HEK293 (cell line): ENCODE results near the gene SETD3.

Experiments used
- CTCF ChIA-PET: fragments of 350-600 bp; formaldehyde crosslinking; extraction: SDS; loops from one replicate; lab custom pipeline; 2021; ENCODE audit warnings: antibody characterized with exemption; lab: Yijun Ruan, JAX
- POLR2A ChIA-PET: fragments of 300-600 bp; formaldehyde crosslinking; extraction: SDS; loops from one replicate; lab custom pipeline; 2020; ENCODE audit warnings: antibody characterized with exemption, inconsistent platforms; lab: Yijun Ruan, JAX
- H3K27ac ChIP-seq: fragments of 200-500 bp; sonication (Bioruptor generic); 2 replicates; pipeline ENCODE4 v1.5.1; 2014; ENCODE audit warnings: low read depth, low read length, control low read depth, inconsistent platforms; ENCODE audit errors: extremely low read depth
- H3K36me3 ChIP-seq, 2 experiments: fragments of 200-500 bp in 1 of 2; sonication (Bioruptor generic) in 1 of 2; 1 replicate in 1 of 2; 2 replicates in 1 of 2; pipeline ENCODE4 v1.5.1; 2014 to 2017; ENCODE audit warnings: inconsistent platforms in 2 of 2, low read length in 2 of 2; ENCODE audit not compliant: control insufficient read depth in 2 of 2, insufficient read depth in 1 of 2
- H3K4me1 ChIP-seq: fragments of 200-500 bp; sonication (Bioruptor generic); 2 replicates; pipeline ENCODE4 v1.5.1; 2014; ENCODE audit warnings: mild to moderate bottlenecking, low read length, inconsistent platforms; ENCODE audit not compliant: control insufficient read depth, insufficient read depth
- H3K4me3 ChIP-seq: 2 replicates; pipeline ENCODE4 v1.5.1; 2011; ENCODE audit warnings: low read depth, mild to moderate bottlenecking, control low read depth, low read length, moderate library complexity
- H3K9me3 ChIP-seq: fragments of 200-500 bp; sonication (Bioruptor generic); 2 replicates; pipeline ENCODE4 v1.5.1; 2014; ENCODE audit warnings: low read depth, low read length, inconsistent platforms; ENCODE audit not compliant: control insufficient read depth, insufficient read depth
- CTCF ChIP-seq: fragments of 450-650 bp; formaldehyde crosslinking; IDR thresholded peaks from 2 replicates; pipeline ENCODE4 v1.5.1; 2016; ENCODE audit warnings: missing biosample characterization, missing genetic modification characterization
- EGR2 ChIP-seq: fragments of 450-650 bp; formaldehyde crosslinking; IDR thresholded peaks from 2 replicates; pipeline ENCODE4 v1.5.1; 2016; ENCODE audit warnings: low read depth, missing biosample characterization, missing genetic modification characterization
- FEZF1 ChIP-seq: fragments of 450-650 bp; formaldehyde crosslinking; IDR thresholded peaks from 2 replicates; pipeline ENCODE4 v1.5.1; 2016; ENCODE audit warnings: missing biosample characterization, missing genetic modification characterization
- GFI1B ChIP-seq: fragments of 450-650 bp; formaldehyde crosslinking; IDR thresholded peaks from 2 replicates; pipeline ENCODE4 v1.5.1; 2016; ENCODE audit warnings: missing biosample characterization, missing genetic modification characterization
- GLI2 ChIP-seq: fragments of 450-650 bp; formaldehyde crosslinking; IDR thresholded peaks from 2 replicates; pipeline ENCODE4; 2017; ENCODE audit warnings: missing biosample characterization, missing genetic modification characterization, low read depth, borderline replicate concordance
- HOXA7 ChIP-seq: sonication (generic); formaldehyde crosslinking; IDR thresholded peaks from 2 replicates; pipeline ENCODE4 v1.8.1; 2022; ENCODE audit warnings: missing genetic modification reagents, borderline replicate concordance
- IKZF3 ChIP-seq: fragments of 450-650 bp; IDR thresholded peaks from 2 replicates; pipeline ENCODE4 v1.5.0; 2018; ENCODE audit warnings: missing biosample characterization, mild to moderate bottlenecking, missing genetic modification characterization, moderate library complexity
- KLF1 ChIP-seq: fragments of 450-650 bp; formaldehyde crosslinking; IDR thresholded peaks from 2 replicates; pipeline ENCODE4 v1.5.1; 2016; ENCODE audit warnings: missing biosample characterization, missing genetic modification characterization
- KLF17 ChIP-seq: fragments of 450-650 bp; formaldehyde crosslinking; IDR thresholded peaks from 2 replicates; pipeline ENCODE4 v1.5.1; 2016; ENCODE audit warnings: missing biosample characterization, missing genetic modification characterization
- KLF8 ChIP-seq: fragments of 450-650 bp; formaldehyde crosslinking; IDR thresholded peaks from 2 replicates; pipeline ENCODE4 v1.5.1; 2016; ENCODE audit warnings: missing biosample characterization, missing genetic modification characterization
- OSR2 ChIP-seq: fragments of 450-650 bp; formaldehyde crosslinking; IDR thresholded peaks from 2 replicates; pipeline ENCODE4 v1.5.1; 2016; ENCODE audit warnings: missing biosample characterization, missing genetic modification characterization
- ZBTB17 ChIP-seq: fragments of 450-650 bp; formaldehyde crosslinking; IDR thresholded peaks from 2 replicates; pipeline ENCODE4 v1.5.1; 2016; ENCODE audit warnings: missing biosample characterization, missing genetic modification characterization
- ZEB2 ChIP-seq: fragments of 450-650 bp; formaldehyde crosslinking; IDR thresholded peaks from 2 replicates; pipeline ENCODE4 v1.5.1; 2016; ENCODE audit warnings: missing biosample characterization, missing genetic modification characterization
- ZFHX2 ChIP-seq: fragments of 450-650 bp; formaldehyde crosslinking; conservative IDR thresholded peaks from 2 replicates; pipeline ENCODE4 v1.5.1; 2016; ENCODE audit warnings: missing biosample characterization, missing genetic modification characterization
- ZNF112 ChIP-seq: fragments of 450-650 bp; formaldehyde crosslinking; IDR thresholded peaks from 2 replicates; pipeline ENCODE4 v1.5.0; 2017; ENCODE audit warnings: missing biosample characterization, missing genetic modification characterization
- ZNF132 ChIP-seq: fragments of 450-650 bp; formaldehyde crosslinking; IDR thresholded peaks from 2 replicates; pipeline ENCODE4 v1.5.1; 2017; ENCODE audit warnings: missing biosample characterization, missing genetic modification characterization, borderline replicate concordance
- ZNF140 ChIP-seq: fragments of 450-650 bp; formaldehyde crosslinking; IDR thresholded peaks from 2 replicates; pipeline ENCODE4 v1.5.1; 2016; ENCODE audit warnings: missing biosample characterization, missing genetic modification characterization
- ZNF18 ChIP-seq: fragments of 450-650 bp; formaldehyde crosslinking; IDR thresholded peaks from 2 replicates; pipeline ENCODE4 v1.5.1; 2016; ENCODE audit warnings: missing biosample characterization, missing genetic modification characterization
- ZNF23 ChIP-seq: fragments of 450-650 bp; formaldehyde crosslinking; IDR thresholded peaks from 2 replicates; pipeline ENCODE4 v1.5.1; 2016; ENCODE audit warnings: missing biosample characterization, missing genetic modification characterization, borderline replicate concordance
- ZNF239 ChIP-seq: fragments of 450-650 bp; formaldehyde crosslinking; IDR thresholded peaks from 2 replicates; pipeline ENCODE4 v1.5.1; 2016; ENCODE audit warnings: missing biosample characterization, missing genetic modification characterization
- ZNF571 ChIP-seq: fragments of 450-650 bp; formaldehyde crosslinking; IDR thresholded peaks from 2 replicates; pipeline ENCODE4 v1.5.0; 2017; ENCODE audit warnings: missing biosample characterization, missing genetic modification characterization
- ZSCAN23 ChIP-seq: fragments of 450-650 bp; formaldehyde crosslinking; IDR thresholded peaks from 2 replicates; pipeline ENCODE4 v1.5.1; 2016; ENCODE audit warnings: missing biosample characterization, missing genetic modification characterization
- TF ChIP-seq, protein P1 (sequence below): fragments of 450-650 bp; formaldehyde crosslinking; IDR thresholded peaks from 2 replicates; pipeline ENCODE4 v1.5.1; 2017; ENCODE audit warnings: missing biosample characterization, mild to moderate bottlenecking, missing genetic modification characterization, moderate library complexity
- TF ChIP-seq, protein P2 (sequence below): fragments of 450-650 bp; formaldehyde crosslinking; optimal IDR thresholded peaks from 2 replicates; pipeline ENCODE3; 2016; ENCODE audit warnings: missing biosample characterization, mild to moderate bottlenecking, missing genetic modification characterization
- TF ChIP-seq, protein P3 (sequence below): fragments of 450-650 bp; formaldehyde crosslinking; conservative IDR thresholded peaks from 2 replicates; pipeline ENCODE4 v1.5.1; 2016; ENCODE audit warnings: low read depth, missing biosample characterization, missing genetic modification characterization
- TF ChIP-seq, protein P4 (sequence below): sonication (generic); formaldehyde crosslinking; IDR thresholded peaks from 2 replicates; pipeline ENCODE4 v1.8.1; 2022; ENCODE audit warnings: mild to moderate bottlenecking, moderate library complexity, missing genetic modification reagents

The SETD3 gene

GRCh38 chr14:99522457-99522891 lies 41.8 kb upstream of the SETD3 start:
- no peak overlapping the region for H3K4me3 ChIP-seq
- H3K36me3 ChIP-seq: peaks cover 0 to 5% of the 10 kb centered on the region in 2 experiments; a peak in 1 of 3 replicates
- H3K27ac ChIP-seq: no peak overlapping the region; the same call in 1 of the 2 replicates
- ChIA-PET POLR2A (no interaction called here), CTCF (interaction anchor here (0.6 to 1.2 kb wide), 4 partner anchors 14 to 363 kb away, joined by 3 to 9 read pairs (median 4); no protein-coding TSS in a partner anchor)
- no peaks in the 10 kb centered on the region for H3K9me3 ChIP-seq
- H3K4me1 ChIP-seq: peaks cover 25% of the 10 kb centered on the region
- TF ChIP-seq, protein P1, sequence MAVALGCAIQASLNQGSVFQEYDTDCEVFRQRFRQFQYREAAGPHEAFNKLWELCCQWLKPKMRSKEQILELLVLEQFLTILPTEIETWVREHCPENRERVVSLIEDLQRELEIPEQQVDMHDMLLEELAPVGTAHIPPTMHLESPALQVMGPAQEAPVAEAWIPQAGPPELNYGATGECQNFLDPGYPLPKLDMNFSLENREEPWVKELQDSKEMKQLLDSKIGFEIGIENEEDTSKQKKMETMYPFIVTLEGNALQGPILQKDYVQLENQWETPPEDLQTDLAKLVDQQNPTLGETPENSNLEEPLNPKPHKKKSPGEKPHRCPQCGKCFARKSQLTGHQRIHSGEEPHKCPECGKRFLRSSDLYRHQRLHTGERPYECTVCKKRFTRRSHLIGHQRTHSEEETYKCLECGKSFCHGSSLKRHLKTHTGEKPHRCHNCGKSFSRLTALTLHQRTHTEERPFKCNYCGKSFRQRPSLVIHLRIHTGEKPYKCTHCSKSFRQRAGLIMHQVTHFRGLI: no peak
- TF ChIP-seq GLI2 (tag by site-specific recombination) (no peak), ZFHX2 (tag by site-specific recombination) (peak; percentile 94), ZNF132 (tag by site-specific recombination) (no peak), ZNF571 (tag by site-specific recombination) (no peak), KLF8 (tag by site-specific recombination) (no peak), ZNF18 (tag by site-specific recombination) (no peak), FEZF1 (tag by site-specific recombination) (no peak), ZSCAN23 (tag by site-specific recombination) (no peak), OSR2 (tag by site-specific recombination) (no peak), IKZF3 (tag by site-specific recombination) (no peak), ZNF140 (peak; percentile 76; the same call in 1 of the 2 replicates), ZNF112 (tag by site-specific recombination) (no peak), KLF1 (tag by site-specific recombination) (no peak), ZEB2 (tag by site-specific recombination) (no peak), GFI1B (tag by site-specific recombination) (no peak), CTCF (tag by site-specific recombination) (no peak), ZNF239 (tag by site-specific recombination) (no peak), EGR2 (tag by site-specific recombination) (peak; percentile 89), HOXA7 (CRISPR knock-in tag) (no peak), KLF17 (tag by site-specific recombination) (no peak), ZBTB17 (tag by site-specific recombination) (peak; percentile 55), ZNF23 (tag by site-specific recombination) (no peak)
- TF ChIP-seq, protein P2, sequence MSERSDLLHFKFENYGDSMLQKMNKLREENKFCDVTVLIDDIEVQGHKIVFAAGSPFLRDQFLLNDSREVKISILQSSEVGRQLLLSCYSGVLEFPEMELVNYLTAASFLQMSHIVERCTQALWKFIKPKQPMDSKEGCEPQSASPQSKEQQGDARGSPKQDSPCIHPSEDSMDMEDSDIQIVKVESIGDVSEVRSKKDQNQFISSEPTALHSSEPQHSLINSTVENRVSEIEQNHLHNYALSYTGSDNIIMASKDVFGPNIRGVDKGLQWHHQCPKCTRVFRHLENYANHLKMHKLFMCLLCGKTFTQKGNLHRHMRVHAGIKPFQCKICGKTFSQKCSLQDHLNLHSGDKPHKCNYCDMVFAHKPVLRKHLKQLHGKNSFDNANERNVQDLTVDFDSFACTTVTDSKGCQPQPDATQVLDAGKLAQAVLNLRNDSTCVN: no peak
- TF ChIP-seq, protein P3, sequence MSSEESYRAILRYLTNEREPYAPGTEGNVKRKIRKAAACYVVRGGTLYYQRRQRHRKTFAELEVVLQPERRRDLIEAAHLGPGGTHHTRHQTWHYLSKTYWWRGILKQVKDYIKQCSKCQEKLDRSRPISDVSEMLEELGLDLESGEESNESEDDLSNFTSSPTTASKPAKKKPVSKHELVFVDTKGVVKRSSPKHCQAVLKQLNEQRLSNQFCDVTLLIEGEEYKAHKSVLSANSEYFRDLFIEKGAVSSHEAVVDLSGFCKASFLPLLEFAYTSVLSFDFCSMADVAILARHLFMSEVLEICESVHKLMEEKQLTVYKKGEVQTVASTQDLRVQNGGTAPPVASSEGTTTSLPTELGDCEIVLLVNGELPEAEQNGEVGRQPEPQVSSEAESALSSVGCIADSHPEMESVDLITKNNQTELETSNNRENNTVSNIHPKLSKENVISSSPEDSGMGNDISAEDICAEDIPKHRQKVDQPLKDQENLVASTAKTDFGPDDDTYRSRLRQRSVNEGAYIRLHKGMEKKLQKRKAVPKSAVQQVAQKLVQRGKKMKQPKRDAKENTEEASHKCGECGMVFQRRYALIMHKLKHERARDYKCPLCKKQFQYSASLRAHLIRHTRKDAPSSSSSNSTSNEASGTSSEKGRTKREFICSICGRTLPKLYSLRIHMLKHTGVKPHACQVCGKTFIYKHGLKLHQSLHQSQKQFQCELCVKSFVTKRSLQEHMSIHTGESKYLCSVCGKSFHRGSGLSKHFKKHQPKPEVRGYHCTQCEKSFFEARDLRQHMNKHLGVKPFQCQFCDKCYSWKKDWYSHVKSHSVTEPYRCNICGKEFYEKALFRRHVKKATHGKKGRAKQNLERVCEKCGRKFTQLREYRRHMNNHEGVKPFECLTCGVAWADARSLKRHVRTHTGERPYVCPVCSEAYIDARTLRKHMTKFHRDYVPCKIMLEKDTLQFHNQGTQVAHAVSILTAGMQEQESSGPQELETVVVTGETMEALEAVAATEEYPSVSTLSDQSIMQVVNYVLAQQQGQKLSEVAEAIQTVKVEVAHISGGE: no peak
- TF ChIP-seq, protein P4, sequence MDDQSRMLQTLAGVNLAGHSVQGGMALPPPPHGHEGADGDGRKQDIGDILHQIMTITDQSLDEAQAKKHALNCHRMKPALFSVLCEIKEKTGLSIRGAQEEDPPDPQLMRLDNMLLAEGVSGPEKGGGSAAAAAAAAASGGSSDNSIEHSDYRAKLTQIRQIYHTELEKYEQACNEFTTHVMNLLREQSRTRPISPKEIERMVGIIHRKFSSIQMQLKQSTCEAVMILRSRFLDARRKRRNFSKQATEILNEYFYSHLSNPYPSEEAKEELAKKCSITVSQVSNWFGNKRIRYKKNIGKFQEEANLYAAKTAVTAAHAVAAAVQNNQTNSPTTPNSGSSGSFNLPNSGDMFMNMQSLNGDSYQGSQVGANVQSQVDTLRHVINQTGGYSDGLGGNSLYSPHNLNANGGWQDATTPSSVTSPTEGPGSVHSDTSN (CRISPR knock-in tag): no peak
